Coronary artery (tissue), 2 donors: ENCODE results near the gene SPTB.
A peak's percentile ranks its signal among the peaks of the same experiment; 100 is the strongest.

ENCODE experiments used
- DNase-seq: peaks from one replicate; pipeline ENCODE4 v3.0.0-alpha.2; 2017; ENCODE audit warnings: low spot score
- H3K27ac ChIP-seq, 2 donors: fragments of 200-600 bp; sonication (generic); one replicate each; pipeline ENCODE4 v1.5.1; 2016 to 2019
- H3K4me3 ChIP-seq: fragments of 200-600 bp; sonication (generic); 2 replicates; pipeline ENCODE4 v1.5.1; 2016; ENCODE audit warnings: mild to moderate bottlenecking, moderate library complexity
- CTCF ChIP-seq: fragments of 200-600 bp; sonication (generic); IDR thresholded peaks from one replicate; pipeline ENCODE4 v1.5.1; 2019; ENCODE audit warnings: antibody characterized with exemption

Gene SPTB

DNA sequence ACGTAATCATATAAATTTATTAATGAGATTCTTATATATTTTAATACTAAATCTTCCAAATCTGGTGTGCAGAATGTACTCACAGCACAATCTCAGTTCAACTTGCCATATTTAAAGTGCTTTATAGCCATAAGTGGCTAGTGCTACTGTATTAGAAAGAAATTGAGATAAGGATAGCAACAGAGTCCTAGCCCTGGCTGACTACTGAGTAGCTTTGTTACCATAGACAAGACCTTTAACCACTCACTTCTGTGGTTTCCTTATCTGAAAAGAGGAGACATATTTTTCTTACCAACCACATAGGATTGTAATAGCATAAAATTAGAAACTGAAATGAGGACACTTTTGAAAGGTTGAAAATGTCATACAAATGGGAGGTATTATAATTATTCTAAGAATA is 32.6 kb upstream of the SPTB start:
- Histone ChIP-seq H3K4me3 (no peak overlapping the region), H3K27ac (no peak overlapping the region)
- TF ChIP-seq CTCF, result no peak
- DNase-seq, result no peak

- H3K4me3 ChIP-seq, result no peak overlapping the region
- H3K27ac ChIP-seq, result no peak overlapping the region
- no peak for DNase-seq
- TF ChIP-seq CTCF, result no peak
These were observed 31.3 kb upstream of the SPTB start for GRCh38 chr14:64910847-64911495.

DNA sequence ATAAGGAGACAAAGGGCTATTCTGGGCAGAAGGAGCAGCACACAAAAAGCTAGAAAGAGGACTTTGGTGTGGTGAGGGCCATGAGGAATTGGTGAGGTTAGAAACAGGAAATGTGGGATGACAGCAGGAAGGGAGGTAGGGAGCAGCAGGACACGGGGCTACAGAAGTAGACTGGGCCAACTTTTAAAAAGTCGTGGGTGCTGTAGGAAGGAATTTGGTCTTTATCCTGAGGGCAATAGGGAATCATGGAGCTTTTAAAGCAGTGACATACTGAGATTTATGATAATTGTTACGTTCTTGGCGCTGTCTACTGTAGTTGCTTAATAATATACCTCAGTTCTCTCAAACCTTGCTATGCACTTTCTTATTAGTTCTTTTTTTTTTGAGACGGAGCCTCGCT is 26.3 kb upstream of the SPTB start:
- H3K27ac ChIP-seq, result no peak overlapping the region
- no peak for DNase-seq
- TF ChIP-seq CTCF, result no peak
- H3K4me3 ChIP-seq, result no peak overlapping the region

DNA sequence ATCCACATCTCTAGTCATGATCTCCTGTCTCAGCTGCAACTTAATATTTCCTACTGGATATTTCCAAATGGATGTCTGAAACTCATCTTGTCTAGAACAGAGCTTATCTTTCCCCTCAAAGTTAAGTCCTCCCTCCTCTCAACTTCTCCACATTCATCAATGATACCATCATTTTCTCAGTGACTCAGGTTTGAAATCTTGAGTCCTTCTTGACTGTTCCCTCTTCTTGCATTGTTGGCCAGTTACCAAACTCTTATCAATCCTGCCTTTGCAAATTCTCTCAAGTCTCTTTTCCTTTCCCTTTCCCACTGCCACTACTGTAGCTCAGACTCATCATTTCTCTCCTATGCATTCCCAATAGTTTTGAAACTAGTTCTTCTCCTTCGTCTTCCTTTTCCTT is 20.3 kb upstream of the SPTB start:
- no peak overlapping the region for H3K27ac ChIP-seq
- no peak for DNase-seq
- no peak for TF ChIP-seq CTCF
- H3K4me3 ChIP-seq, result no peak overlapping the region

DNA sequence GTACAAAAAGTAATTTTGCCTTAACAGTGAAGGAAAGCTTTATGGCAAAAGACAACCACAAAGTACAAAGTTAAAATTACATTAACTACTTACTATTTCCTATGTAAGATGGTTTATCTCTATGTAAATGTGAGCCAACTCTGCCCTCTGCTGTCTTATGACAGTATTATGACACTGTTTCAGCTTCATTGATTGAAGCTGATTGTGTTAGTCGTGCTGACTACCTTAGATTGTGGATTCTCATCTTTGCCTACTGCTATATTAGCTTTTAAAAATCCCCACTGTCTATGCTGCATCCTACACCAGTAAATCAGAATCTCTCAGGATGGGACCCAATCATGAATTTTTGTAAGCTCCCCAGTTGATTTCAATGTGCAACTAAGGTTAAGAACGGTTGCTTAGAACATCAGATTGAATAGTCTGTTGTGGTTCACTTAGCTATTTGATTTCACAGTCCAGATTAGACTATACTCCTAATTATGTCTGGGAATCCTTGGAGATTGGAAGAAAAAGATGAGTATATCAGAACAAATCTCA is 12.2 kb upstream of the SPTB start:
- no peak for DNase-seq
- peak; percentile 32 for TF ChIP-seq CTCF
- no peak overlapping the region for H3K4me3 ChIP-seq
- no peak overlapping the region for H3K27ac ChIP-seq

- DNase-seq, result no peak
- H3K27ac ChIP-seq, result no peak overlapping the region
- TF ChIP-seq CTCF, result no peak
- no peak overlapping the region for H3K4me3 ChIP-seq
These were observed 11.6 kb upstream of the SPTB start for GRCh38 chr14:64891173-64891838.

DNA sequence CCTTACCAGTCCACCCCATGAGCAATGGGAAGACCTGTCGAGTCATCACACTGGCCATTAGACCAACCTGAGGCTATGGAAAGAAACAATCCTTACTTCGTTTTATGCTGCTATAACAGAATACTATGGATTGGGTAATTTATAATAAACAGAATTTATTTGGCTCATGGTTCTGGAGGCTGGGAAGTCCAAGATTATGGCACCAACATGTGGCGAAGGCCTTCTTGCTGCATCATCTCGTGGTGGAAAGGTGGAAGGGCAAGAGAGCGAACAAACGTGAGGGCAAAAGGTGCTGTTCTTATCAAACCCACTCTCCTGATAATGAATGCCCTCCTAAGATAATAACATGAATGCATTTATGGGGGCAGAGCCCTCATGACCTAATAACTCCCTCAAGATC is 9.6 kb upstream of the SPTB start:
- no peak overlapping the region for H3K4me3 ChIP-seq
- no peak for TF ChIP-seq CTCF
- no peak overlapping the region for H3K27ac ChIP-seq
- no peak for DNase-seq
